Myometrial cell (primary cell): Measurements from ENCODE around the gene GKAP1. TPM values are rescaled to one million over a fixed set of nuclear protein-coding genes. Genes with fewer than 3 reads are reported as not detected.

Source experiments
- total RNA-seq: library from RNA; depleted of rRNA; stranded (reverse); fragments of >200 nt; gene quantifications from 2 replicates; pipeline ENCODE4 v1.2.3, GENCODE V29; 2015

Gene GKAP1
- 0.29 and 1.4 TPM in 2 replicates for total RNA-seq

DNA sequence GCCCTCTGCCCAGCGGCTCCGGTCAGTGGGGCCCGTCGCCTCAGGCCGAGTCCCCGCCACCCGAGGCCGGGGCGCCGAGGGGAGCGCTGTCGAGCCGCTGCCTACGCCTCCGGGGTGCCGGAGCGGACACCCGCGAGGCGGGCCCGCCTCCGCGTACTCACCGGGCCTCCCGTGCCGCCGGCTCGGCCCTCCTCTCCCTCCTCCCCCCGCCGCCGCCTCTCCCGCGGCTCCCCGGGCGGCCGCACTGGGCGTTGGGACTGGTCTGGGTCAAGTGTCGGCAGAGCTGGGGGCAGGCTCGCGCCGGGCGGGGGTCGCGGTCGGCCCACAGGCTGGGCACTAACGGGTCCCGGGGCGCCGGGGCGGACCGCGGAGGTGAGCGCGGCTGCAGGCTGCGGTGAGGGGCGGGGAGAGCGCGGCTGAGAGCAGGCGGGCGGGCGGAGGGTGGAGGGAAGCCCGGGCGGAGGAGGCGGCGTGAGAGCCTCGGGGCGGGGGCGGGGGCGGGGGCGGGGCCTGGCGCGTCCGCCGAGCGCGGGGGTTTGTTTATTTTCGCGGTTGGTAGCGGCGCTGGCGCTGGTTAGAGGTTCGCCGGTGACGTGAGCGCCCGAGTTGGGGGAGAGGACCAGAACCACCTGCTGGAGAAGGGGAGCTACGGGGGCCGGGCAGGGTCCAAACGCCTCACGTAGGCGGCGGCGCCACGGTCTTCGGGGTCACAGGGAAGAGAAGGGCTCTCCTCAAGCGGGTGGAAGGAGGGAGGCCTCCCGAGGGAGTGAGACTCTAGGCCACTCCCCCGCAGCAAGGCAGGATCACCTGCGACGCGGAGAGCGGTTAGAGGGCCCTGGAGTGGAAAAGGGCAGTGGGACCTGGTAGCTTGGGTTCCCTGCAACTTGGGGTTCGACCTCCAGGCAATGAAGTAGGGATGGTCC, at the start of gene GKAP1:
Gene GKAP1 (minus strand): TSS at position 414 of the 923 bp plus-strand sequence. CDS start 11,252 bp downstream, outside the sequence.

GRCh38 chr9:83707768-83708514, 109.6 kb downstream of the GKAP1 start, which contains the start of gene UBQLN1:
Gene UBQLN1, minus strand, starts transcription at chr9:83707958. Its CDS starts 279 bp downstream, at chr9:83707679.

Other genes starting within 250 kb of the GKAP1 start
- gene IDNK, start 194.6 kb downstream of the GKAP1 start, total RNA-seq = 3.9 and 7.8 TPM in 2 replicates
- gene UBQLN1, start 109.8 kb downstream of the GKAP1 start, total RNA-seq = 89.4 and 91.4 TPM in 2 replicates
- gene KIF27, start 103.7 kb upstream of the GKAP1 start, total RNA-seq = 0.58 and 1.4 TPM in 2 replicates
- 570 and 620 TPM in 2 replicates for gene HNRNPK, start 162.4 kb upstream of the GKAP1 start, total RNA-seq
- 0.58 and 1.9 TPM in 2 replicates for gene RMI1, start 163.0 kb upstream of the GKAP1 start, total RNA-seq